Endothelial cell of umbilical vein (primary cell): ENCODE measurements around the gene OR14I1. TPM values are rescaled to one million over a fixed set of nuclear protein-coding genes. Genes with fewer than 3 reads are reported as not detected.

Source experiments
- BruUV-seq: library from RNA; stranded (reverse); fragments of 400-500 nt; replicated peaks from 2 replicates; lab custom pipeline; 2021; lab: Mats Ljungman, UMichigan
- CTCF ChIA-PET: fragments of 300-600, 350-600 bp; sonication (Branson Sonifier 250); formaldehyde crosslinking; loops from one replicate; lab custom pipeline; 2021; ENCODE audit warnings: antibody characterized with exemption, inconsistent platforms; lab: Charles Lee
- POLR2A ChIA-PET: fragments of 300-600, 350-600 bp; sonication (Branson Sonifier 250); formaldehyde crosslinking; loops from one replicate; lab custom pipeline; 2021; ENCODE audit warnings: antibody characterized with exemption, inconsistent platforms; lab: Charles Lee
- DNase-seq: peaks from one replicate; pipeline ENCODE4 v3.0.0-alpha.2; 2011; ENCODE audit warnings: low read depth, low spot score
- FAIRE-seq: peaks from 2 replicates; lab custom pipeline; 2011; peaks lifted over from hg19 to GRCh38; lab: Jason Lieb, UNC
- H2AFZ ChIP-seq: 2 replicates; pipeline ENCODE4 v1.6.0; 2012; ENCODE audit warnings: low read depth, low read length, control low read depth, inconsistent platforms
- H3K27ac ChIP-seq: 2 replicates; pipeline ENCODE4 v1.5.1; 2011; ENCODE audit warnings: low read depth, mild to moderate bottlenecking, control low read depth, low read length, moderate library complexity; ENCODE audit not compliant: insufficient read depth
- H3K27me3 ChIP-seq, 2 experiments: 2 replicates each; pipeline versions ENCODE4 v1.6.0 to v1.6.1; 2011; ENCODE audit warnings: low read length in 2 of 2, mixed read lengths in 1 of 2; ENCODE audit not compliant: control insufficient read depth in 2 of 2, insufficient read depth in 2 of 2
- H3K36me3 ChIP-seq, 2 experiments: 2 replicates in 1 of 2; 3 replicates in 1 of 2; pipeline ENCODE4 v1.5.1; 2011; ENCODE audit warnings: low read length in 2 of 2, mild to moderate bottlenecking in 1 of 2, moderate library complexity in 1 of 2; ENCODE audit not compliant: control insufficient read depth in 2 of 2, insufficient read depth in 2 of 2; ENCODE audit errors: extremely low read depth in 1 of 2
- H3K4me1 ChIP-seq: 3 replicates; pipeline ENCODE4 v1.5.1; 2011; ENCODE audit warnings: mild to moderate bottlenecking, low read length; ENCODE audit not compliant: control insufficient read depth, insufficient read depth; ENCODE audit errors: extremely low read depth
- H3K4me2 ChIP-seq: 2 replicates; pipeline ENCODE4 v1.6.1; 2011; ENCODE audit warnings: low read length, control low read depth, mixed read lengths; ENCODE audit not compliant: insufficient read depth
- H3K4me3 ChIP-seq, 3 experiments: fragments of 200-600 bp in 1 of 3; sonication (generic), shearing (Covaris generic) in 1 of 3; replicated peaks in 1 of 3; 2 replicates each; pipeline ENCODE4 v1.5.1; 2011 to 2016; ENCODE audit warnings: control low read depth in 3 of 3, low read length in 3 of 3, mild to moderate bottlenecking in 2 of 3, inconsistent platforms in 1 of 3, low read depth in 1 of 3, moderate library complexity in 1 of 3; ENCODE audit not compliant: insufficient read depth in 1 of 3
- H3K79me2 ChIP-seq: 2 replicates; pipeline ENCODE4 v1.6.0; 2012; ENCODE audit warnings: low read length, inconsistent platforms; ENCODE audit not compliant: control insufficient read depth, insufficient read depth
- H3K9ac ChIP-seq: replicated peaks from 2 replicates; pipeline ENCODE3; 2011; ENCODE audit warnings: low read length, control low read depth; ENCODE audit not compliant: insufficient read depth; ENCODE audit errors: extremely low read depth
- H3K9me1 ChIP-seq: replicated peaks from 3 replicates; pipeline ENCODE4 v1.6.0; 2011; ENCODE audit warnings: mild to moderate bottlenecking, low read length; ENCODE audit not compliant: control insufficient read depth, insufficient read depth; ENCODE audit errors: extremely low read depth
- H3K9me3 ChIP-seq: replicated peaks from 2 replicates; pipeline ENCODE4 v1.5.1; 2012; ENCODE audit warnings: low read length, inconsistent platforms; ENCODE audit not compliant: control insufficient read depth, insufficient read depth
- H4K20me1 ChIP-seq: replicated peaks from 2 replicates; pipeline ENCODE3; 2011; ENCODE audit warnings: mild to moderate bottlenecking, low read length; ENCODE audit not compliant: control insufficient read depth, insufficient read depth; ENCODE audit errors: extremely low read depth
- EZH2 ChIP-seq: IDR thresholded peaks from 2 replicates; pipeline ENCODE4 v1.6.1; 2012; ENCODE audit warnings: borderline replicate concordance, low read depth, mild to moderate bottlenecking, moderate library complexity, low read length, inconsistent platforms; ENCODE audit not compliant: severe bottlenecking
- FOS ChIP-seq: IDR thresholded peaks from 2 replicates; pipeline ENCODE4 v1.6.1; 2011; ENCODE audit warnings: mild to moderate bottlenecking, low read length, moderate library complexity, borderline replicate concordance; ENCODE audit not compliant: insufficient read depth
- GATA2 ChIP-seq: IDR thresholded peaks from 2 replicates; pipeline ENCODE4 v1.7.0; 2011; ENCODE audit warnings: low read depth, mild to moderate bottlenecking, moderate library complexity, mixed read lengths, low read length; ENCODE audit not compliant: insufficient read length, insufficient read depth
- JUN ChIP-seq: IDR thresholded peaks from 2 replicates; pipeline ENCODE4 v1.6.1; 2011; ENCODE audit warnings: borderline replicate concordance, low read depth; ENCODE audit not compliant: insufficient read length, insufficient read depth
- MAX ChIP-seq: IDR thresholded peaks from 2 replicates; pipeline ENCODE4 v1.6.1; 2011; ENCODE audit not compliant: insufficient read depth, insufficient read length
- MYC ChIP-seq: IDR thresholded peaks from one replicate; pipeline ENCODE4 v1.6.1; 2011; ENCODE audit warnings: mild to moderate bottlenecking, low read depth, low read length
- POLR2A ChIP-seq: IDR thresholded peaks from 2 replicates; pipeline ENCODE4 v1.6.1; 2012; ENCODE audit warnings: low read depth, mild to moderate bottlenecking, control low read depth, low read length
- POLR2AphosphoS5 ChIP-seq: IDR thresholded peaks from 2 replicates; pipeline ENCODE4 v1.6.1; 2012; ENCODE audit warnings: low read depth, mild to moderate bottlenecking, control low read depth, low read length, moderate library complexity; ENCODE audit not compliant: insufficient read depth
- dilution Hi-C: fragments of 300-500 bp; cut with MboI; formaldehyde crosslinking; loops from one replicate; pipeline ENCODE4 v1.15.0; 2019; ENCODE audit warnings: low sequenced_read_pairs; ENCODE audit not compliant: extremely low pct_ligation_motif_present
- intact Hi-C: fragments of 100-400 bp; cut with micrococcal nuclease; formaldehyde crosslinking; loops from one replicate; pipeline ENCODE4 v1.10.0; 2022
- polyA plus RNA-seq, 4 experiments: library from polyadenylated mRNA; depleted of rRNA in 3 of 4; stranded (reverse) in 3 of 4; unstranded in 1 of 4; fragments of >200 nt; gene quantifications; 2 replicates each; pipeline versions ENCODE4 v1.2.1 to v1.2.3, GENCODE V29; 2011 to 2012; ENCODE audit warnings: missing spikeins in 1 of 4
- total RNA-seq: library from RNA; stranded (reverse); gene quantifications from 2 replicates; pipeline ENCODE4 v1.2.3, GENCODE V29; 2021
- TF ChIP-seq, protein P1 (sequence below), 2 donors: IDR thresholded peaks; 1 replicate in 1 of 2; 2 replicates in 1 of 2; pipeline ENCODE4 v1.5.1; 2011; ENCODE audit warnings: low read length in 2 of 2, mild to moderate bottlenecking in 2 of 2, moderate library complexity in 2 of 2, control low read depth in 1 of 2, inconsistent platforms in 1 of 2, low read depth in 1 of 2; ENCODE audit not compliant: insufficient read depth in 1 of 2; ENCODE audit errors: extremely low read depth in 1 of 2

The OR14I1 gene
- total and polyA plus RNA-seq, 2 donors (not counting 3 experiments of a cell fraction or from before 2014, with no cell fraction given) = not detected

GRCh38 chr1:248736977-248737376 is 34.4 kb upstream of the OR14I1 start:
- H3K4me2 ChIP-seq = no peak overlapping the region
- no peak for FAIRE-seq
- no peaks in the 10 kb centered on the region for H3K4me1 ChIP-seq
- no peaks in the 10 kb centered on the region for H3K27me3 ChIP-seq
- POLR2A ChIA-PET = no interaction called here
- H3K27ac ChIP-seq = no peak overlapping the region
- no peaks in the 10 kb centered on the region for H3K36me3 ChIP-seq
- no peaks in the 10 kb centered on the region for H4K20me1 ChIP-seq
- no peaks in the 10 kb centered on the region for H3K79me2 ChIP-seq
- H3K9ac ChIP-seq = no peak overlapping the region
- no TSS peak for BruUV-seq
- intact Hi-C loops = no loop called here
- no peak overlapping the region for H2AFZ ChIP-seq
- dilution Hi-C loops = no loop called here
- H3K9me3 ChIP-seq = peaks cover 5% of the 10 kb centered on the region
- H3K4me3 ChIP-seq = no peak overlapping the region
- CTCF ChIA-PET = no interaction called here
- no peak for DNase-seq
- H3K9me1 ChIP-seq = no peaks in the 10 kb centered on the region
- TF ChIP-seq POLR2AphosphoS5 (no peak), FOS (no peak), MAX (no peak), JUN (no peak), GATA2 (no peak), MYC (no peak), POLR2A (no peak), EZH2 (no peak)
- TF ChIP-seq, protein P1, sequence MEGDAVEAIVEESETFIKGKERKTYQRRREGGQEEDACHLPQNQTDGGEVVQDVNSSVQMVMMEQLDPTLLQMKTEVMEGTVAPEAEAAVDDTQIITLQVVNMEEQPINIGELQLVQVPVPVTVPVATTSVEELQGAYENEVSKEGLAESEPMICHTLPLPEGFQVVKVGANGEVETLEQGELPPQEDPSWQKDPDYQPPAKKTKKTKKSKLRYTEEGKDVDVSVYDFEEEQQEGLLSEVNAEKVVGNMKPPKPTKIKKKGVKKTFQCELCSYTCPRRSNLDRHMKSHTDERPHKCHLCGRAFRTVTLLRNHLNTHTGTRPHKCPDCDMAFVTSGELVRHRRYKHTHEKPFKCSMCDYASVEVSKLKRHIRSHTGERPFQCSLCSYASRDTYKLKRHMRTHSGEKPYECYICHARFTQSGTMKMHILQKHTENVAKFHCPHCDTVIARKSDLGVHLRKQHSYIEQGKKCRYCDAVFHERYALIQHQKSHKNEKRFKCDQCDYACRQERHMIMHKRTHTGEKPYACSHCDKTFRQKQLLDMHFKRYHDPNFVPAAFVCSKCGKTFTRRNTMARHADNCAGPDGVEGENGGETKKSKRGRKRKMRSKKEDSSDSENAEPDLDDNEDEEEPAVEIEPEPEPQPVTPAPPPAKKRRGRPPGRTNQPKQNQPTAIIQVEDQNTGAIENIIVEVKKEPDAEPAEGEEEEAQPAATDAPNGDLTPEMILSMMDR (IDR thresholded peaks at IDR 0.05; ENCODE audit: extremely low read depth in 1 of 2, insufficient read depth in 1 of 2, low read depth in 1 of 2, low read length in 2 of 2) = no peak
